Measurements from ENCODE around the gene RECQL5.

DNA sequence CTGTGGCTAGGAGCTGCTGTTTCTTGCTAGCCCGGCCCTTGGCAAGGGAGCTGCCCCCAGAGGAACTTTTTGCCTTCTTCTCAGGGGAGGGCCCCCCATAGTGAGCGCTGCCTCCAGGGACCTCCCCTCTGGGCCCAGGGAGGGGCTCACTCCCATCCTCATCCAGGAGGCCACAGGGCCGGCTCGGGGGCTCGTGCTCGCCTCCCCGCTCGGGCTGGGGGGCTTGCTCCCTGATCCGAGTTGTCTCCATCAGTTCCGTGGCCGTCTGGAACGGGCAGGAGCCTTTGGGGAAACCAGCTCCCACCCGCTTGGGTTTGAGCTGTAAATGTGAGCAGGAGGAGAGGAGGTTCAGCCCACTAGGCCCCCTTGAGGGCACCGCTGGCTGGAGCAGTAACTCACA lies 37.8 kb downstream of the RECQL5 start:
- TF ChIP-seq, protein P1, sequence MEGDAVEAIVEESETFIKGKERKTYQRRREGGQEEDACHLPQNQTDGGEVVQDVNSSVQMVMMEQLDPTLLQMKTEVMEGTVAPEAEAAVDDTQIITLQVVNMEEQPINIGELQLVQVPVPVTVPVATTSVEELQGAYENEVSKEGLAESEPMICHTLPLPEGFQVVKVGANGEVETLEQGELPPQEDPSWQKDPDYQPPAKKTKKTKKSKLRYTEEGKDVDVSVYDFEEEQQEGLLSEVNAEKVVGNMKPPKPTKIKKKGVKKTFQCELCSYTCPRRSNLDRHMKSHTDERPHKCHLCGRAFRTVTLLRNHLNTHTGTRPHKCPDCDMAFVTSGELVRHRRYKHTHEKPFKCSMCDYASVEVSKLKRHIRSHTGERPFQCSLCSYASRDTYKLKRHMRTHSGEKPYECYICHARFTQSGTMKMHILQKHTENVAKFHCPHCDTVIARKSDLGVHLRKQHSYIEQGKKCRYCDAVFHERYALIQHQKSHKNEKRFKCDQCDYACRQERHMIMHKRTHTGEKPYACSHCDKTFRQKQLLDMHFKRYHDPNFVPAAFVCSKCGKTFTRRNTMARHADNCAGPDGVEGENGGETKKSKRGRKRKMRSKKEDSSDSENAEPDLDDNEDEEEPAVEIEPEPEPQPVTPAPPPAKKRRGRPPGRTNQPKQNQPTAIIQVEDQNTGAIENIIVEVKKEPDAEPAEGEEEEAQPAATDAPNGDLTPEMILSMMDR (IDR thresholded peaks at IDR 0.05), result no peak
- no peak for TF ChIP-seq POLR2A (IDR thresholded peaks at IDR 0.05)
